Stimulated activated naive B cell treated with anti-CD40 and anti-IgM and Interleukin-4, amounts not matched to agents 10 μg/mL and 1 μg/mL and 100 μg/mL, for 72 hours (primary cell): ENCODE results near the gene GNAI2.
A peak's percentile ranks its signal among the peaks of the same experiment; 100 is the strongest.
"Not testable (repeated sequence)": the region's sequence is repeated elsewhere in the genome, so short reads cannot be mapped to it uniquely, and the experiment has no call there.

Source experiments
- ATAC-seq, 2 donors: fragments of 150-1000 bp; cut with Tn5 transposase; replicated peaks; 2 replicates each; pipeline ENCODE4 v1.10.0; 2021; ENCODE audit warnings: moderate library complexity in 1 of 2
- DNase-seq: peaks from one replicate; pipeline ENCODE4 v3.0.0; 2021
- H3K27ac Mint-ChIP-seq: one replicate; pipeline ENCODE4 v1.8.0; 2022; ENCODE audit warnings: mild to moderate bottlenecking, mixed read lengths
- H3K27me3 Mint-ChIP-seq, 2 donors: one replicate each; pipeline ENCODE4 v1.8.0; 2022; ENCODE audit warnings: mixed read lengths in 2 of 2
- H3K36me3 Mint-ChIP-seq, 2 donors: one replicate each; pipeline ENCODE4 v1.8.0; 2022; ENCODE audit warnings: mixed read lengths in 2 of 2, mild to moderate bottlenecking in 1 of 2
- H3K4me1 Mint-ChIP-seq, 2 donors: one replicate each; pipeline ENCODE4 v1.8.0; 2022; ENCODE audit warnings: mixed read lengths in 2 of 2, mild to moderate bottlenecking in 1 of 2
- H3K4me3 Mint-ChIP-seq, 2 donors: one replicate each; pipeline ENCODE4 v1.8.0; 2022; ENCODE audit warnings: mild to moderate bottlenecking in 2 of 2, mixed read lengths in 2 of 2, moderate library complexity in 1 of 2
- H3K9me3 Mint-ChIP-seq, 2 donors: one replicate each; pipeline ENCODE4 v1.8.0; 2022; ENCODE audit warnings: mixed read lengths in 2 of 2, mild to moderate bottlenecking in 1 of 2

The GNAI2 gene

GRCh38 chr3:50272911-50273688, 37.1 kb downstream of the GNAI2 start:
- Mint-ChIP-seq H3K4me3 (peak overlapping the region; percentile 77 to 85), H3K4me1 (peaks cover 20 to 34% of the 10 kb centered on the region in 2 donors), H3K27me3 (peaks cover 45 to 72% of the 10 kb centered on the region in 2 donors), H3K9me3 (no peaks in the 10 kb centered on the region), H3K27ac (peak overlapping the region; percentile 89), H3K36me3 (no peaks in the 10 kb centered on the region)
- peak; percentile 81 for DNase-seq
- peak; percentile 93 to 94 for ATAC-seq

- H3K27me3 Mint-ChIP-seq, result peaks cover 44 to 66% of the 10 kb centered on the region in 2 donors
- H3K4me3 Mint-ChIP-seq, result peak overlapping the region; percentile 43 to 85
- no peaks in the 10 kb centered on the region for H3K36me3 Mint-ChIP-seq
- peaks cover 20 to 34% of the 10 kb centered on the region in 2 donors for H3K4me1 Mint-ChIP-seq
- H3K27ac Mint-ChIP-seq, result peak overlapping the region; percentile 89
- DNase-seq (no peak), ATAC-seq (no peak)
- no peaks in the 10 kb centered on the region for H3K9me3 Mint-ChIP-seq
Measured at GRCh38 chr3:50273689-50274065, 37.7 kb downstream of the GNAI2 start.

GRCh38 chr3:50274371-50275104, 38.5 kb downstream of the GNAI2 start:
- ATAC-seq (peak; percentile 43 to 50), DNase-seq (peak; percentile 64)
- no peaks in the 10 kb centered on the region for H3K9me3 Mint-ChIP-seq
- peak overlapping the region; percentile 42 to 43 for H3K4me3 Mint-ChIP-seq
- H3K36me3 Mint-ChIP-seq, result no peaks in the 10 kb centered on the region
- peaks cover 40 to 58% of the 10 kb centered on the region in 2 donors for H3K27me3 Mint-ChIP-seq
- H3K27ac Mint-ChIP-seq, result peak overlapping the region; percentile 32
- peaks cover 20 to 34% of the 10 kb centered on the region in 2 donors for H3K4me1 Mint-ChIP-seq

- Mint-ChIP-seq H3K27me3 (peaks cover 40 to 49% of the 10 kb centered on the region in 2 donors), H3K4me1 (peaks cover 20 to 34% of the 10 kb centered on the region in 2 donors), H3K4me3 (peak overlapping the region; percentile 37 to 83), H3K27ac (peak overlapping the region; percentile 51), H3K36me3 (no peaks in the 10 kb centered on the region), H3K9me3 (no peaks in the 10 kb centered on the region)
- no peak for ATAC-seq
- no peak for DNase-seq
Measured at GRCh38 chr3:50275141-50275995, 39.4 kb downstream of the GNAI2 start.

- Mint-ChIP-seq H3K27ac (peak overlapping the region; percentile 81), H3K27me3 (peaks cover 40 to 49% of the 10 kb centered on the region in 2 donors)
Measured at GRCh38 chr3:50275996-50276761, 40.2 kb downstream of the GNAI2 start.

GRCh38 chr3:50276762-50277101, 40.7 kb downstream of the GNAI2 start:
- ATAC-seq, result no peak
- Mint-ChIP-seq H3K9me3 (no peaks in the 10 kb centered on the region), H3K27ac (no peak overlapping the region), H3K4me1 (peaks cover 20 to 34% of the 10 kb centered on the region in 2 donors), H3K27me3 (peaks cover 40 to 49% of the 10 kb centered on the region in 2 donors), H3K36me3 (no peaks in the 10 kb centered on the region), H3K4me3 (no peak overlapping the region)
- DNase-seq, result no peak

More at GRCh38 chr3:50275996-50276761, 40.2 kb downstream of the GNAI2 start:
- no peak for ATAC-seq
- H3K9me3 Mint-ChIP-seq, result no peaks in the 10 kb centered on the region
- no peak for DNase-seq
- H3K36me3 Mint-ChIP-seq, result no peaks in the 10 kb centered on the region
- H3K4me3 Mint-ChIP-seq, result peak overlapping the region; percentile 63 to 83
- peaks cover 20 to 34% of the 10 kb centered on the region in 2 donors for H3K4me1 Mint-ChIP-seq

- Mint-ChIP-seq H3K4me1 (peaks cover 16 to 28% of the 10 kb centered on the region in 2 donors), H3K36me3 (no peaks in the 10 kb centered on the region), H3K4me3 (no peak overlapping the region), H3K27ac (no peak overlapping the region), H3K27me3 (peaks cover 35 to 43% of the 10 kb centered on the region in 2 donors), H3K9me3 (no peaks in the 10 kb centered on the region)
- DNase-seq (no peak), ATAC-seq (peak in 1 of 2 donors; percentile 22)
Measured at GRCh38 chr3:50278123-50278879, 42.3 kb downstream of the GNAI2 start.

- no peak within 1 kb of the TSS for H3K27ac Mint-ChIP-seq
- H3K9me3 Mint-ChIP-seq, result no peaks in the 10 kb centered on the region
- peaks cover 33 to 38% of the 10 kb centered on the region in 2 donors for H3K27me3 Mint-ChIP-seq
- no peaks in the 10 kb centered on the region for H3K36me3 Mint-ChIP-seq
- ATAC-seq (no peak), DNase-seq (no peak)
- H3K4me3 Mint-ChIP-seq, result no peak within 1 kb of the TSS
- peaks cover 14 to 26% of the 10 kb centered on the region in 2 donors for H3K4me1 Mint-ChIP-seq
Measured at GRCh38 chr3:50278880-50279224, 42.8 kb downstream of the GNAI2 start, which contains the start of gene LSMEM2. LSMEM2 (plus strand) TSS chr3:50279087; CDS start chr3:50279114, 27 bp downstream.

- no peak overlapping the region for H3K27ac Mint-ChIP-seq
- H3K27me3 Mint-ChIP-seq, result peaks cover 28 to 32% of the 10 kb centered on the region in 2 donors
- H3K36me3 Mint-ChIP-seq, result no peaks in the 10 kb centered on the region
- DNase-seq, result no peak
- no peak overlapping the region for H3K4me3 Mint-ChIP-seq
- no peaks in the 10 kb centered on the region for H3K9me3 Mint-ChIP-seq
- H3K4me1 Mint-ChIP-seq, result peaks cover 10 to 20% of the 10 kb centered on the region in 2 donors
- peak in 1 of 2 donors; percentile 23 for ATAC-seq
Measured at GRCh38 chr3:50279255-50280016, 43.4 kb downstream of the GNAI2 start.

GRCh38 chr3:50284121-50284520, 48.1 kb downstream of the GNAI2 start:
- H3K4me3 Mint-ChIP-seq, DNase-seq, H3K9me3 Mint-ChIP-seq, H3K27me3 Mint-ChIP-seq, H3K4me1 Mint-ChIP-seq, ATAC-seq, H3K27ac Mint-ChIP-seq: not testable (repeated sequence)
- H3K36me3 Mint-ChIP-seq, result peaks cover 18 to 26% of the 10 kb centered on the region in 2 donors

- no peak overlapping the region for H3K27ac Mint-ChIP-seq
- H3K4me1 Mint-ChIP-seq, result peaks cover 10 to 13% of the 10 kb centered on the region in 2 donors
- no peaks in the 10 kb centered on the region for H3K27me3 Mint-ChIP-seq
- no peaks in the 10 kb centered on the region for H3K9me3 Mint-ChIP-seq
- ATAC-seq (no peak), DNase-seq (no peak)
- H3K4me3 Mint-ChIP-seq, result no peak overlapping the region
- H3K36me3 Mint-ChIP-seq, result peaks cover 29 to 41% of the 10 kb centered on the region in 2 donors
Measured at GRCh38 chr3:50286322-50287227, 50.6 kb downstream of the GNAI2 start.

- Mint-ChIP-seq H3K4me1 (peaks cover 10 to 14% of the 10 kb centered on the region in 2 donors), H3K27ac (peak overlapping the region; percentile 43), H3K27me3 (no peaks in the 10 kb centered on the region), H3K36me3 (peaks cover 30 to 42% of the 10 kb centered on the region in 2 donors), H3K9me3 (no peaks in the 10 kb centered on the region), H3K4me3 (no peak overlapping the region)
- ATAC-seq (no peak), DNase-seq (no peak)
Measured at GRCh38 chr3:50287262-50287661, 51.3 kb downstream of the GNAI2 start.
